Trophoblast cell (in vitro differentiated cells and primary cell): ENCODE results near the gene C19orf12. TPM values are rescaled to one million over a fixed set of nuclear protein-coding genes. Genes with fewer than 3 reads are reported as not detected.

Experiments
- DNase-seq, 2 donors: peaks; one replicate each; pipeline ENCODE4 v3.0.0-alpha.2; 2016
- H2AFZ ChIP-seq: 2 replicates; pipeline ENCODE4 v1.6.1; 2013; ENCODE audit warnings: low read length, moderate library complexity, mild to moderate bottlenecking; ENCODE audit not compliant: insufficient read depth, poor library complexity
- H2AK5ac ChIP-seq: 2 replicates; pipeline ENCODE4 v1.6.1; 2013; ENCODE audit warnings: mild to moderate bottlenecking, low read length
- H2BK120ac ChIP-seq: 2 replicates; pipeline ENCODE4 v1.6.1; 2013; ENCODE audit warnings: low read length, mild to moderate bottlenecking, moderate library complexity; ENCODE audit not compliant: insufficient read depth, poor library complexity
- H2BK12ac ChIP-seq: 2 replicates; pipeline ENCODE4 v1.6.1; 2013; ENCODE audit warnings: mild to moderate bottlenecking, low read length, moderate library complexity
- H2BK5ac ChIP-seq: 2 replicates; pipeline ENCODE4 v1.6.1; 2013; ENCODE audit warnings: low read length, low read depth, moderate library complexity, mild to moderate bottlenecking; ENCODE audit not compliant: poor library complexity
- H3K14ac ChIP-seq: 2 replicates; pipeline ENCODE4 v1.6.1; 2013; ENCODE audit warnings: mild to moderate bottlenecking, low read length
- H3K18ac ChIP-seq: 2 replicates; pipeline ENCODE4 v1.6.1; 2013; ENCODE audit warnings: mild to moderate bottlenecking, low read length
- H3K23ac ChIP-seq: 2 replicates; pipeline ENCODE4 v1.6.1; 2013; ENCODE audit warnings: low read length
- H3K27ac ChIP-seq: 2 replicates; pipeline ENCODE4 v1.5.1; 2013; ENCODE audit warnings: low read depth, mild to moderate bottlenecking, inconsistent platforms, low read length, moderate library complexity
- H3K27me3 ChIP-seq: 2 replicates; pipeline ENCODE4 v1.6.1; 2013; ENCODE audit warnings: inconsistent platforms, mild to moderate bottlenecking, low read length, moderate library complexity; ENCODE audit not compliant: insufficient read depth
- H3K36me3 ChIP-seq, 2 experiments: 1 replicate in 1 of 2; 2 replicates in 1 of 2; pipeline ENCODE4 v1.6.1; 2013; ENCODE audit warnings: low read length in 2 of 2, mild to moderate bottlenecking in 2 of 2, moderate library complexity in 1 of 2; ENCODE audit not compliant: insufficient read depth in 2 of 2, control insufficient read depth in 1 of 2
- H3K4ac ChIP-seq: 2 replicates; pipeline ENCODE4 v1.6.1; 2013; ENCODE audit warnings: low read depth, mild to moderate bottlenecking, low read length, moderate library complexity
- H3K4me1 ChIP-seq, 2 experiments: 1 replicate in 1 of 2; 2 replicates in 1 of 2; pipeline ENCODE4 v1.6.1; 2013; ENCODE audit warnings: low read length in 2 of 2, mild to moderate bottlenecking in 2 of 2, moderate library complexity in 1 of 2; ENCODE audit not compliant: insufficient read depth in 2 of 2, control insufficient read depth in 1 of 2
- H3K4me2 ChIP-seq: 2 replicates; pipeline ENCODE4 v1.6.1; 2013; ENCODE audit warnings: inconsistent platforms, mild to moderate bottlenecking, low read length, moderate library complexity
- H3K4me3 ChIP-seq: 2 replicates; pipeline ENCODE4 v1.5.1; 2013; ENCODE audit warnings: mild to moderate bottlenecking, low read depth, low read length, inconsistent platforms
- H3K79me1 ChIP-seq: one replicate; pipeline ENCODE4 v1.6.1; 2013; ENCODE audit warnings: low read length
- H3K79me2 ChIP-seq: 2 replicates; pipeline ENCODE4 v1.6.1; 2013; ENCODE audit warnings: low read length, mild to moderate bottlenecking; ENCODE audit not compliant: control insufficient read depth, insufficient read depth, poor library complexity
- H3K9ac ChIP-seq: 2 replicates; pipeline ENCODE4 v1.6.1; 2013; ENCODE audit warnings: mild to moderate bottlenecking, low read length
- H3K9me3 ChIP-seq: 2 replicates; pipeline ENCODE4 v1.6.1; 2013; ENCODE audit warnings: low read depth, mild to moderate bottlenecking, control low read depth, inconsistent platforms, low read length; ENCODE audit not compliant: insufficient read depth
- H4K12ac ChIP-seq: 2 replicates; pipeline ENCODE4 v1.6.1; 2013; ENCODE audit warnings: low read depth, mild to moderate bottlenecking, low read length, moderate library complexity
- H4K8ac ChIP-seq: 2 replicates; pipeline ENCODE4 v1.6.1; 2013; ENCODE audit warnings: low read depth, mild to moderate bottlenecking, low read length, moderate library complexity
- H4K91ac ChIP-seq: one replicate; pipeline ENCODE4 v1.6.1; 2013; ENCODE audit warnings: low read depth, mild to moderate bottlenecking, low read length, moderate library complexity
- WGBS: extraction: QIAGEN DNeasy Blood & Tissue Kit; methylation state at CpG from one replicate; pipeline ENCODE4 v1.1.7; 2013; ENCODE audit warnings: missing lambda C conversion rate; ENCODE audit not compliant: insufficient read length, insufficient coverage; ENCODE audit errors: extremely low coverage; 5-methylcytosine and 5-hydroxymethylcytosine counted together
- polyA plus RNA-seq: library from polyadenylated mRNA; stranded (reverse); fragments of 200-250 nt; gene quantifications from 2 replicates; pipeline ENCODE4 v1.2.3, GENCODE V29; 2013

Gene C19orf12
- polyA plus RNA-seq, result 17.9 and 18.2 TPM in 2 replicates

DNA sequence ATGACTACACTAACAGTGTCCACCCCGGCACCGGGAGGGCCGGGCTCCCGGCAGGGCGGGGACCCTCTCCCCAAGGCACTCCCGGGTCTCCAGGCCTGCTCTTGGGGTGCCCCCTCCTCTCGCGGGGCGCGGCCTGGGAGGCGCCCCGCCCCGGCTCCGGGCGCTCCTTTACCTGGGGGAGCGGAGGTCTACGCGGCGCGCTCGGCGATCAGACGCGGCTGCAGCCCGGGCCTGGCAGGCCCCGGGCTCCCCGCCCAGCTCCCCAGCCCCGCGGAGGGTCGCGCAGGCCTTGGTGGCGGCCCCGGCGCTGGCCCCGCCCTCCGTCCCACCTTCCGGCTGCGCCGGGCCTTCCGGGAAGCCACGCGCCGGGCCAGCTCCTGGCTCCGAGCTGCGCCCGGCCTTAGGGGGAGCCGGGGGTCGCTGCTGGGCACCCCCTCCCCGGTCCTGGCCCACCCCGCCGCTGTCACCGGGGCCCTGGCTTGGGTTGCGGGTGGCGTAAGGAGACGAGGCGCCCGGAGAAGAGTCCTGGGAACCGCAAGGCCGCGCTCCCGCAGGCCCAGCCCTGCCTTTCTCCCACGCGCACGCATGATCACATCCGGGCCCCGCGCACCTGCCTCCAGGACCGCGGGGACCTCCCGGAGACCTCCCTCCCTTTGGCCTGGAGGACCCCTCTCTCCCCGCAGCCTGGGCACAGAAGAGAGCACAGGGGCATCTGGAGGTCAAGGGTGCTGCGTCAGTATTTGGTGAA, at the start of gene C19orf12:
Gene C19orf12, minus strand, starts transcription at position 309 of the 748 bp plus-strand sequence. CDS start 6,848 bp downstream, outside the sequence.
- Histone ChIP-seq H3K4me3 (peak within 1 kb of the TSS; percentile 88), H4K91ac (peak within 1 kb of the TSS; percentile 99), H2BK120ac (peak within 1 kb of the TSS; percentile 96), H3K4ac (peak within 1 kb of the TSS; percentile 98), H3K23ac (no peak within 1 kb of the TSS), H2BK12ac (no peak within 1 kb of the TSS), H3K79me2 (peaks cover 7% of the 10 kb centered on the region), H4K8ac (peak within 1 kb of the TSS; percentile 99), H3K36me3 (peaks cover 0 to 4% of the 10 kb centered on the region in 2 experiments), H3K79me1 (peaks cover 10% of the 10 kb centered on the region), H2AFZ (peak within 1 kb of the TSS; percentile 99), H3K9ac (peak within 1 kb of the TSS; percentile 99), H3K18ac (peak within 1 kb of the TSS; percentile 99), H4K12ac (peak within 1 kb of the TSS; percentile 99), H3K27me3 (no peaks in the 10 kb centered on the region), H2BK5ac (peak within 1 kb of the TSS; percentile 92), H3K14ac (peak within 1 kb of the TSS; percentile 97), H3K4me1 (peaks cover 10% of the 10 kb centered on the region in 2 experiments), H3K4me2 (peak within 1 kb of the TSS; percentile 77), H2AK5ac (peak within 1 kb of the TSS; percentile 98), H3K9me3 (no peaks in the 10 kb centered on the region), H3K27ac (peak within 1 kb of the TSS; percentile 49)
- no CpG with 5 or more reads among the region's 72 CpGs for WGBS
- peak; percentile 25 to 57 for DNase-seq

DNA sequence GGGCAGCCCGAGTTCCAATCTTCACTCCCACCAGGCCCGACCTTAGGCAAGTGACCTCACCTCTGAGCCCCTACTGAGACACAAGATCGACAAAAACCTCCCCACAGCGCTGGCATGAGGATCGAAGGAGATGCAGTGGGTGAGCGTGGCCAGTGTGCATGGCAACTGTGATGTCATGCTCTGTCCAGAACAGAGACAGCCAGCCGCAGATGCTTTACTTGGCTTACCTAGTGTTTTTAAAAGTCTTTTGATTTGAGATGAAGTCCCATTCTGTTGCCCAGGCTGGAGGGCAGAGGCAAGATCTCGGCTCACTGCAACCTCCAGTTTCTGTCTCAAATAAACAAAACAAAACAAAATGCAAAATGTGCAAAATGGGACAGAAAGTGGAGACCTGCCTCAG, 49.3 kb upstream of the C19orf12 start:
- H4K12ac ChIP-seq, result no peak overlapping the region
- peaks cover 2% of the 10 kb centered on the region for H3K9me3 ChIP-seq
- H3K4me1 ChIP-seq, result no peaks in the 10 kb centered on the region
- H3K79me2 ChIP-seq, result no peaks in the 10 kb centered on the region
- no CpG with 5 or more reads among the region's 8 CpGs for WGBS
- H2BK120ac ChIP-seq, result no peak overlapping the region
- H3K14ac ChIP-seq, result no peak overlapping the region
- H3K18ac ChIP-seq, result no peak overlapping the region
- H2AK5ac ChIP-seq, result no peak overlapping the region
- H4K91ac ChIP-seq, result no peak overlapping the region
- H3K4me3 ChIP-seq, result no peak overlapping the region
- H3K9ac ChIP-seq, result no peak overlapping the region
- no peak overlapping the region for H3K23ac ChIP-seq
- H3K27me3 ChIP-seq, result no peaks in the 10 kb centered on the region
- no peak overlapping the region for H3K27ac ChIP-seq
- H4K8ac ChIP-seq, result no peak overlapping the region
- peak; percentile 41 to 63 for DNase-seq
- H2BK5ac ChIP-seq, result no peak overlapping the region
- H2BK12ac ChIP-seq, result no peak overlapping the region
- H3K36me3 ChIP-seq, result no peaks in the 10 kb centered on the region
- no peak overlapping the region for H3K4ac ChIP-seq
- no peak overlapping the region for H2AFZ ChIP-seq
- no peaks in the 10 kb centered on the region for H3K79me1 ChIP-seq
- no peak overlapping the region for H3K4me2 ChIP-seq

DNA sequence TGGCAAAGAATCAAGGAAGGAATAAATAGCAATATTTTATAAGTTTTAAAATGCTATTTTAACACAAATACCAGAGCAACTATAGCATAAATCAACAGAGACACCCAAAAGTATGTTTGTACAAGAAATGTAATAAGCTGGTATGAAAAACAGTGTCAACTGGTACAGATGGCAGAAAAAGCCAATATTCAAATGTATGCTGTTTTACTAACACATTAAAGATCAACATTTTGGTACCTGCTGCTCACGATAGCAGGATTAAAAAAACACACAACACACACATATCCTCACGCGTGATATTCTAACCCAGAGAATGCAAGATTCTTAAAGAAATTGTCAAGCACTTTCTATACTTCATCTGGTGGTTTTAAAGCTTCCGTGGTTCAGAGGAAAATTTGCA, 48.1 kb upstream of the C19orf12 start:
- Histone ChIP-seq H2BK5ac (no peak overlapping the region), H3K23ac (no peak overlapping the region), H3K27me3 (no peaks in the 10 kb centered on the region), H3K18ac (no peak overlapping the region), H2BK12ac (no peak overlapping the region), H4K8ac (no peak overlapping the region), H2AK5ac (no peak overlapping the region), H3K79me2 (no peaks in the 10 kb centered on the region), H3K4me1 (no peaks in the 10 kb centered on the region), H3K4ac (no peak overlapping the region), H3K14ac (no peak overlapping the region), H3K4me2 (no peak overlapping the region), H2AFZ (no peak overlapping the region), H3K9ac (no peak overlapping the region), H4K12ac (no peak overlapping the region), H3K36me3 (no peaks in the 10 kb centered on the region), H4K91ac (no peak overlapping the region), H3K27ac (no peak overlapping the region), H2BK120ac (no peak overlapping the region), H3K4me3 (no peak overlapping the region), H3K79me1 (no peaks in the 10 kb centered on the region), H3K9me3 (peaks cover 2% of the 10 kb centered on the region)
- WGBS, result no CpG with 5 or more reads among the region's 4 CpGs
- no peak for DNase-seq

DNA sequence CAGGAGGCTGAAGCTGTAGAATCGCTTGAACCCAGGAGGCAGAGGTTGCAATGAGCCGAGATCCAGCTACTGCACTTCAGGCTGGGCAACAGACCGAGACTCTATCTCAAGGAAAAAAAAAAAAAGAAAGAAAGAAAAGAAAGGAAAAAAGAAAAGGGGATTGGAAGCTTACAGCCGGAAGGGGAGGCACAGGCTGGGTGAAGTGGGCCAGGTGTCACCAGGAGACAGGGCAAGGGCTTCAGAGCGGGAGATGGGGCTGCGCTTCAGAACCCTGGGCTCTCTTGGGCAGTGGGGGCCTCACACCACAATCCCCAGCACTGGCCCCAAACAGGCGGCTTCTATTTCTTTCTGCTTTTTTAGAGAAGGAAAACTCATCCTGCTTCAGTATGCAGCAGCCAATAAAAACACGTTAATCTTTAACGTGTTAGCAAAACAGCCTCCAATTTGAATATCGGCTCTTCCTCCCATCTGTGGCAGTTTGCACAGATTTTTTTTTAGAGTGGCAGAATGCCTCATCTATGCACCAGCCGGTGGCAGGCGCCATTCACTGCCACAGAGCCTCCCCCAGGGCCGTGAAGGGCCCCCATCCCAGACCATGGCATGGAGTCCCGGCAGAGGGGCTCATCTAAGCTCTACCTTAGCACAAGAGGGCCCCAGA, 46.6 kb upstream of the C19orf12 start:
- Histone ChIP-seq H3K4me1 (no peaks in the 10 kb centered on the region), H2BK120ac (no peak overlapping the region), H4K91ac (no peak overlapping the region), H2BK5ac (no peak overlapping the region), H2AFZ (no peak overlapping the region), H3K79me1 (no peaks in the 10 kb centered on the region), H3K36me3 (no peaks in the 10 kb centered on the region), H4K12ac (no peak overlapping the region), H3K23ac (no peak overlapping the region), H3K4ac (no peak overlapping the region), H2BK12ac (no peak overlapping the region), H3K4me2 (no peak overlapping the region), H3K9me3 (peaks cover 2% of the 10 kb centered on the region), H3K14ac (no peak overlapping the region), H2AK5ac (no peak overlapping the region), H3K79me2 (no peaks in the 10 kb centered on the region), H4K8ac (no peak overlapping the region), H3K18ac (no peak overlapping the region), H3K27ac (no peak overlapping the region), H3K4me3 (no peak overlapping the region), H3K9ac (no peak overlapping the region), H3K27me3 (no peaks in the 10 kb centered on the region)
- DNase-seq, result no peak
- no CpG with 5 or more reads among the region's 14 CpGs for WGBS
